SK-N-SH (cell line): ENCODE data around the gene ICE1. TPM values are rescaled to one million over a fixed set of nuclear protein-coding genes. Genes with fewer than 3 reads are reported as not detected.
"Not testable (repeated sequence)": the region's sequence is repeated elsewhere in the genome, so short reads cannot be mapped to it uniquely, and the experiment has no call there.

Source experiments
- CTCF ChIA-PET: fragments of 300-600, 350-600 bp; formaldehyde crosslinking; extraction: SDS; loops from one replicate; lab custom pipeline; 2021; lab: Yijun Ruan, JAX
- POLR2A ChIA-PET: fragments of 350-600 bp; sonication (Branson Sonifier 250); formaldehyde crosslinking; extraction: SDS; loops from one replicate; lab custom pipeline; 2020; ENCODE audit warnings: antibody characterized with exemption, inconsistent platforms; lab: Yijun Ruan, JAX
- DNase-seq: peaks from one replicate; pipeline ENCODE4 v3.0.0; 2012
- H2AFZ ChIP-seq: fragments of 200-600 bp; sonication (generic); 2 replicates; pipeline ENCODE4 v1.8.1; 2016; ENCODE audit warnings: antibody characterized with exemption, mild to moderate bottlenecking, low read depth
- H3F3A ChIP-seq: fragments of 200-600 bp; sonication (generic); replicated peaks from 2 replicates; pipeline ENCODE3; 2016; ENCODE audit warnings: antibody characterized with exemption, mild to moderate bottlenecking; ENCODE audit not compliant: insufficient read depth
- H3K27ac ChIP-seq, 2 experiments: fragments of 200-500 bp in 1 of 2; fragments of 200-600 bp in 1 of 2; sonication (Bioruptor generic) in 1 of 2; sonication (generic), shearing (Covaris generic) in 1 of 2; 2 replicates each; pipeline versions ENCODE4 v1.5.1 to v1.6.1; 2014 to 2016; ENCODE audit warnings: low read depth in 2 of 2, inconsistent platforms in 1 of 2, low read length in 1 of 2, mild to moderate bottlenecking in 1 of 2, mixed read lengths in 1 of 2
- H3K27me3 ChIP-seq: fragments of 200-600 bp; sonication (generic), shearing (Covaris generic); 2 replicates; pipeline ENCODE4 v1.6.1; 2016; ENCODE audit warnings: mixed run types; ENCODE audit not compliant: insufficient read depth
- H3K36me3 ChIP-seq, 2 experiments: fragments of 200-500 bp in 1 of 2; fragments of 200-600 bp in 1 of 2; sonication (Bioruptor generic) in 1 of 2; sonication (generic) in 1 of 2; replicated peaks in 1 of 2; 2 replicates each; pipeline versions ENCODE3 to v1.5.1; 2014 to 2016; ENCODE audit warnings: low read length in 1 of 2, mild to moderate bottlenecking in 1 of 2; ENCODE audit not compliant: insufficient read depth in 2 of 2, control insufficient read depth in 1 of 2
- H3K4me1 ChIP-seq, 2 experiments: fragments of 200-500 bp in 1 of 2; fragments of 200-600 bp in 1 of 2; sonication (Bioruptor generic) in 1 of 2; sonication (generic), shearing (Covaris generic) in 1 of 2; 2 replicates each; pipeline versions ENCODE4 v1.5.1 to v1.6.1; 2014 to 2016; ENCODE audit warnings: low read depth in 1 of 2, low read length in 1 of 2, mixed run types in 1 of 2; ENCODE audit not compliant: insufficient read depth in 2 of 2, control insufficient read depth in 1 of 2
- H3K4me2 ChIP-seq: fragments of 200-600 bp; sonication (generic), shearing (Covaris generic); 2 replicates; pipeline ENCODE4 v1.6.1; 2017; ENCODE audit warnings: mixed run types
- H3K4me3 ChIP-seq, 2 experiments: fragments of 200-500 bp in 1 of 2; fragments of 200-600 bp in 1 of 2; sonication (Bioruptor generic) in 1 of 2; sonication (generic), shearing (Covaris generic) in 1 of 2; 2 replicates each; pipeline versions ENCODE4 v1.5.1 to v1.8.1; 2014 to 2016; ENCODE audit warnings: low read depth in 2 of 2, inconsistent platforms in 1 of 2, low read length in 1 of 2, mild to moderate bottlenecking in 1 of 2, mixed read lengths in 1 of 2, moderate library complexity in 1 of 2
- H3K79me2 ChIP-seq: fragments of 200-600 bp; sonication (generic); 2 replicates; pipeline ENCODE4 v1.8.1; 2017; ENCODE audit warnings: mild to moderate bottlenecking; ENCODE audit not compliant: insufficient read depth
- H3K9ac ChIP-seq: fragments of 200-600 bp; sonication (generic); 2 replicates; pipeline ENCODE4 v1.6.1; 2017; ENCODE audit warnings: mixed run types
- H3K9me2 ChIP-seq: fragments of 200-600 bp; sonication (generic); 2 replicates; pipeline ENCODE4 v1.6.1; 2017; ENCODE audit warnings: mixed run types
- H3K9me3 ChIP-seq: fragments of 200-600 bp; sonication (generic); 2 replicates; pipeline ENCODE4 v1.6.1; 2017; ENCODE audit warnings: mixed run types, mild to moderate bottlenecking, moderate library complexity
- H4K20me1 ChIP-seq: fragments of 200-600 bp; sonication (generic); 2 replicates; pipeline ENCODE4 v1.6.1; 2017; ENCODE audit warnings: mild to moderate bottlenecking, mixed run types; ENCODE audit not compliant: insufficient read depth
- CHD2 ChIP-seq: fragments of 150-350 bp; IDR thresholded peaks from 2 replicates; pipeline ENCODE4 v1.6.1; 2018; ENCODE audit warnings: low read length; ENCODE audit not compliant: partially characterized antibody
- EZH2phosphoT487 ChIP-seq: fragments of 200-600 bp; sonication (generic); IDR thresholded peaks from 2 replicates; pipeline ENCODE4 v1.6.1; 2017; ENCODE audit warnings: low read depth, mixed run types, mild to moderate bottlenecking, antibody characterized with exemption, moderate library complexity, borderline replicate concordance
- FOXJ3 ChIP-seq: sonication (generic); formaldehyde crosslinking; IDR thresholded peaks from 2 replicates; pipeline ENCODE4 v1.5.1; 2020; ENCODE audit warnings: mild to moderate bottlenecking, missing genetic modification reagents
- GABPA ChIP-seq: IDR thresholded peaks from 2 replicates; pipeline ENCODE4 v1.4.0; 2012; ENCODE audit warnings: low read depth, mild to moderate bottlenecking
- GATA2 ChIP-seq: sonication (generic); formaldehyde crosslinking; IDR thresholded peaks from 2 replicates; pipeline ENCODE4 v1.5.0; 2020; ENCODE audit warnings: mild to moderate bottlenecking, missing genetic modification reagents
- NFIC ChIP-seq: IDR thresholded peaks from 2 replicates; pipeline ENCODE4 v1.4.0; 2012; ENCODE audit warnings: borderline replicate concordance
- RAD21 ChIP-seq: IDR thresholded peaks from 2 replicates; pipeline ENCODE4 v1.6.1; 2012; ENCODE audit warnings: mild to moderate bottlenecking, low read length
- RCOR1 ChIP-seq: fragments of 150-350 bp; IDR thresholded peaks from 2 replicates; pipeline ENCODE4 v1.6.1; 2017; ENCODE audit warnings: antibody characterized with exemption, low read length
- REST ChIP-seq: IDR thresholded peaks from 2 replicates; pipeline ENCODE4 v1.6.1; 2012; ENCODE audit warnings: mild to moderate bottlenecking, low read depth, low read length, moderate library complexity
- RFX5 ChIP-seq: IDR thresholded peaks from 2 replicates; pipeline ENCODE4 v1.6.1; 2012; ENCODE audit warnings: mild to moderate bottlenecking, improper control_type of control experiment, low read length
- SMC3 ChIP-seq: IDR thresholded peaks from 2 replicates; pipeline ENCODE4 v1.6.1; 2012; ENCODE audit warnings: low read depth, low read length, improper control_type of control experiment
- WGBS: methylation state at CpG from one replicate; pipeline ENCODE4 v1.1.6; 2017; ENCODE audit warnings: low lambda C conversion rate; 5-methylcytosine and 5-hydroxymethylcytosine counted together
- polyA plus RNA-seq, 3 experiments: library from polyadenylated mRNA; depleted of rRNA; stranded (reverse); fragments of >200 nt; gene quantifications; 2 replicates each; pipeline ENCODE4 v1.2.3, GENCODE V29; 2012
- TF ChIP-seq, protein P1 (sequence below): IDR thresholded peaks from 2 replicates; pipeline ENCODE4 v1.4.0; 2012; ENCODE audit warnings: low read depth, borderline replicate concordance
- TF ChIP-seq, protein P2 (sequence below): IDR thresholded peaks from 2 replicates; pipeline ENCODE4; 2012
- TF ChIP-seq, protein P3 (sequence below): fragments of 150-350 bp; IDR thresholded peaks from 2 replicates; pipeline ENCODE4 v1.6.1; 2016; ENCODE audit warnings: mild to moderate bottlenecking, low read depth, low read length

Gene ICE1
- polyA plus RNA-seq, 1 of the 3 experiments (the other 2 are of a cell fraction): 9.4 TPM

- Histone ChIP-seq H3K27me3 (no peaks in the 10 kb centered on the region), H4K20me1 (no peaks in the 10 kb centered on the region), H3K9me3 (no peaks in the 10 kb centered on the region), H3K36me3 (peaks cover 41 to 44% of the 10 kb centered on the region in 2 experiments), H3K9ac (no peak overlapping the region), H3F3A (no peaks in the 10 kb centered on the region), H2AFZ (no peak overlapping the region), H3K4me3 (no peak overlapping the region), H3K79me2 (no peaks in the 10 kb centered on the region; the same call in 1 of the 2 replicates), H3K9me2 (no peaks in the 10 kb centered on the region), H3K4me1 (no peaks in the 10 kb centered on the region; a peak in 1 of 4 replicates), H3K27ac (no peak overlapping the region), H3K4me2 (no peak overlapping the region)
- no peak for DNase-seq
- ChIA-PET CTCF (interaction anchor here (1.3 to 2.6 kb wide), 3 partner anchors 12 to 1269 kb away, joined by 3 to 8 read pairs (median 3); no protein-coding TSS in a partner anchor), POLR2A (no interaction called here)
- 96% methylated on average over 2 of the region's 2 CpGs for WGBS
- TF ChIP-seq REST (no peak), GATA2 (no peak), CHD2 (no peak), EZH2phosphoT487 (no peak), RCOR1 (no peak), GABPA (no peak), RFX5 (no peak), RAD21 (no peak), SMC3 (no peak), NFIC (no peak), FOXJ3 (no peak)
- TF ChIP-seq, protein P1, sequence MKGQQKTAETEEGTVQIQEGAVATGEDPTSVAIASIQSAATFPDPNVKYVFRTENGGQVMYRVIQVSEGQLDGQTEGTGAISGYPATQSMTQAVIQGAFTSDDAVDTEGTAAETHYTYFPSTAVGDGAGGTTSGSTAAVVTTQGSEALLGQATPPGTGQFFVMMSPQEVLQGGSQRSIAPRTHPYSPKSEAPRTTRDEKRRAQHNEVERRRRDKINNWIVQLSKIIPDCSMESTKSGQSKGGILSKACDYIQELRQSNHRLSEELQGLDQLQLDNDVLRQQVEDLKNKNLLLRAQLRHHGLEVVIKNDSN: no peak
- TF ChIP-seq, protein P2, sequence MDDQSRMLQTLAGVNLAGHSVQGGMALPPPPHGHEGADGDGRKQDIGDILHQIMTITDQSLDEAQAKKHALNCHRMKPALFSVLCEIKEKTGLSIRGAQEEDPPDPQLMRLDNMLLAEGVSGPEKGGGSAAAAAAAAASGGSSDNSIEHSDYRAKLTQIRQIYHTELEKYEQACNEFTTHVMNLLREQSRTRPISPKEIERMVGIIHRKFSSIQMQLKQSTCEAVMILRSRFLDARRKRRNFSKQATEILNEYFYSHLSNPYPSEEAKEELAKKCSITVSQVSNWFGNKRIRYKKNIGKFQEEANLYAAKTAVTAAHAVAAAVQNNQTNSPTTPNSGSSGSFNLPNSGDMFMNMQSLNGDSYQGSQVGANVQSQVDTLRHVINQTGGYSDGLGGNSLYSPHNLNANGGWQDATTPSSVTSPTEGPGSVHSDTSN: no peak
- TF ChIP-seq, protein P3, sequence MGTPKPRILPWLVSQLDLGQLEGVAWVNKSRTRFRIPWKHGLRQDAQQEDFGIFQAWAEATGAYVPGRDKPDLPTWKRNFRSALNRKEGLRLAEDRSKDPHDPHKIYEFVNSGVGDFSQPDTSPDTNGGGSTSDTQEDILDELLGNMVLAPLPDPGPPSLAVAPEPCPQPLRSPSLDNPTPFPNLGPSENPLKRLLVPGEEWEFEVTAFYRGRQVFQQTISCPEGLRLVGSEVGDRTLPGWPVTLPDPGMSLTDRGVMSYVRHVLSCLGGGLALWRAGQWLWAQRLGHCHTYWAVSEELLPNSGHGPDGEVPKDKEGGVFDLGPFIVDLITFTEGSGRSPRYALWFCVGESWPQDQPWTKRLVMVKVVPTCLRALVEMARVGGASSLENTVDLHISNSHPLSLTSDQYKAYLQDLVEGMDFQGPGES: no peak
Observed at GRCh38 chr5:5475975-5476374, 53.5 kb downstream of the ICE1 start.

- H3K79me2 ChIP-seq, H3K4me2 ChIP-seq, H3K4me3 ChIP-seq, H3K27me3 ChIP-seq, H3F3A ChIP-seq, CTCF ChIA-PET, H3K4me1 ChIP-seq, DNase-seq, H3K9ac ChIP-seq, H3K9me2 ChIP-seq, H4K20me1 ChIP-seq, H2AFZ ChIP-seq, POLR2A ChIA-PET, H3K27ac ChIP-seq, H3K9me3 ChIP-seq: not testable (repeated sequence)
- H3K36me3 ChIP-seq: peaks cover 33 to 36% of the 10 kb centered on the region in 2 experiments
- 100% methylated on average over 1 of the region's 1 CpG for WGBS
Observed at GRCh38 chr5:5479578-5479977, 57.1 kb downstream of the ICE1 start.
